Kidney (tissue), 14 donors: ENCODE measurements around the gene ADAMTSL2. TPM values are rescaled to one million over a fixed set of nuclear protein-coding genes. Genes with fewer than 3 reads are reported as not detected.

ENCODE experiments used
- DNase-seq, 5 donors: peaks; one replicate each; pipeline ENCODE4 v3.0.0-alpha.2; 2013 to 2020
- FAIRE-seq: peaks from 2 replicates; lab custom pipeline; 2012; peaks lifted over from hg19 to GRCh38; lab: Jason Lieb, UNC
- H3K27ac ChIP-seq, 2 donors: one replicate each; pipeline ENCODE4 v1.7.0; 2013; ENCODE audit warnings: low read depth in 2 of 2, low read length in 2 of 2, inconsistent platforms in 1 of 2
- H3K27me3 ChIP-seq: one replicate; pipeline ENCODE4 v1.7.1; 2013; ENCODE audit warnings: low read length, inconsistent platforms; ENCODE audit not compliant: control insufficient read depth, insufficient read depth
- H3K36me3 ChIP-seq, 3 donors: one replicate each; pipeline versions ENCODE4 v1.7.0 to v1.7.1; 2013; ENCODE audit warnings: low read length in 3 of 3, control low read depth in 1 of 3, inconsistent platforms in 1 of 3; ENCODE audit not compliant: insufficient read depth in 3 of 3, control insufficient read depth in 2 of 3
- H3K4me1 ChIP-seq, 3 donors: one replicate each; pipeline versions ENCODE4 v1.7.0 to v1.7.1; 2013; ENCODE audit warnings: low read length in 3 of 3, inconsistent platforms in 1 of 3, low read depth in 1 of 3; ENCODE audit not compliant: control insufficient read depth in 2 of 3, insufficient read depth in 2 of 3
- H3K4me3 ChIP-seq, 3 donors: one replicate each; pipeline versions ENCODE4 v1.7.0 to v1.8.1; 2013; ENCODE audit warnings: low read length in 3 of 3, control low read depth in 1 of 3, inconsistent platforms in 1 of 3
- H3K9ac ChIP-seq, 3 donors: one replicate each; pipeline versions ENCODE4 v1.7.0 to v1.7.1; 2013; ENCODE audit warnings: low read length in 3 of 3, control low read depth in 1 of 3, inconsistent platforms in 1 of 3
- H3K9me3 ChIP-seq, 3 donors: one replicate each; pipeline versions ENCODE4 v1.7.0 to v1.7.1; 2013; ENCODE audit warnings: low read length in 3 of 3, control low read depth in 1 of 3, inconsistent platforms in 1 of 3; ENCODE audit not compliant: control insufficient read depth in 2 of 3, insufficient read depth in 1 of 3
- intact Hi-C: fragments of 100-400 bp; cut with DNase I; formaldehyde crosslinking; loops from one replicate; pipeline ENCODE4 v1.11.1; 2022
- polyA plus RNA-seq: library from polyadenylated mRNA; stranded (reverse); fragments of 350-450 nt; fragmentation: Illumina TruSeq; extraction: RNeasy Lipid Tissue Mini Kit (QIAGEN cat#74804); gene quantifications from one replicate; pipeline ENCODE4 v1.2.3, GENCODE V29; 2014; ENCODE audit warnings: low read depth, low replicate concordance; ENCODE audit not compliant: insufficient read depth
- total RNA-seq: library from RNA; stranded (reverse); fragmentation: NEBNext Ultra II Directional; extraction: Animal tissue kit (Norgen Biotek cat#: 25700); gene quantifications from one replicate; pipeline ENCODE4 v1.2.1, GENCODE V29; 2021
- TF ChIP-seq, protein P1 (sequence below): IDR thresholded peaks from 3 replicates; pipeline ENCODE4 v1.5.1; 2012; ENCODE audit warnings: mild to moderate bottlenecking, moderate library complexity, borderline replicate concordance; ENCODE audit not compliant: insufficient read depth; ENCODE audit errors: extremely low read depth
- donor health status: control.
- donor health status: control.
- donor health status: control.
- donor health status: control.
- donor health status: control.
- donor health status: DM: yes; HTN: yes; CAD: no.
- donor health status: Normal renal cell carcinoma (clear cell type).

ADAMTSL2 gene
- total and polyA plus RNA-seq, 2 donors from 2014 or later = 20.0 to 32.1 TPM

DNA sequence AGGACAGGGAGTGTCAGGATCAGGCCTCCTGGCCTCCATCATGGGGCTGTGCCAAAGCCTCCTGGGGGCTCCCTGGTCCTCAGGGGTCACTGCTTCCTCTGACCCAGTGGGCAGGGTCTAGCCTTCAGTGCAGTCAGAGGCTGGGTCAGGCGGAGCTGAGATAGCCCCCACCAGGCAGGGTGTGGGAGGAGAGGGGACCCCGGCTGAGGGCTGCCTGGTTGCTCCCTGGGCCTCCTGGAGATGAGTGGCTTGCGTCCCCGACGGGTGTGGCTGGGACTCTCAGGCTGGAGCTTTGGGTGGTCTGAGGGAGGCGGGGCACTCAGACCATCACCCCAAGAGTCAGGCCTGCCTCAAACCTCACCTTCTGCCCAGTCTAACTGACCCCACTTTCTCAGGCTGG is 53.0 kb downstream of the ADAMTSL2 start:
- H3K9me3 ChIP-seq = no peaks in the 10 kb centered on the region
- H3K27me3 ChIP-seq = no peaks in the 10 kb centered on the region
- H3K4me1 ChIP-seq = peaks cover 0 to 3% (median 0%) of the 10 kb centered on the region in 3 donors
- TF ChIP-seq, protein P1, sequence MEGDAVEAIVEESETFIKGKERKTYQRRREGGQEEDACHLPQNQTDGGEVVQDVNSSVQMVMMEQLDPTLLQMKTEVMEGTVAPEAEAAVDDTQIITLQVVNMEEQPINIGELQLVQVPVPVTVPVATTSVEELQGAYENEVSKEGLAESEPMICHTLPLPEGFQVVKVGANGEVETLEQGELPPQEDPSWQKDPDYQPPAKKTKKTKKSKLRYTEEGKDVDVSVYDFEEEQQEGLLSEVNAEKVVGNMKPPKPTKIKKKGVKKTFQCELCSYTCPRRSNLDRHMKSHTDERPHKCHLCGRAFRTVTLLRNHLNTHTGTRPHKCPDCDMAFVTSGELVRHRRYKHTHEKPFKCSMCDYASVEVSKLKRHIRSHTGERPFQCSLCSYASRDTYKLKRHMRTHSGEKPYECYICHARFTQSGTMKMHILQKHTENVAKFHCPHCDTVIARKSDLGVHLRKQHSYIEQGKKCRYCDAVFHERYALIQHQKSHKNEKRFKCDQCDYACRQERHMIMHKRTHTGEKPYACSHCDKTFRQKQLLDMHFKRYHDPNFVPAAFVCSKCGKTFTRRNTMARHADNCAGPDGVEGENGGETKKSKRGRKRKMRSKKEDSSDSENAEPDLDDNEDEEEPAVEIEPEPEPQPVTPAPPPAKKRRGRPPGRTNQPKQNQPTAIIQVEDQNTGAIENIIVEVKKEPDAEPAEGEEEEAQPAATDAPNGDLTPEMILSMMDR = no peak
- H3K27ac ChIP-seq = no peak overlapping the region
- intact Hi-C loops = no loop called here
- DNase-seq (peak in 1 of 5 donors; percentile 64), FAIRE-seq (no peak)
- no peak overlapping the region for H3K4me3 ChIP-seq
- no peaks in the 10 kb centered on the region for H3K36me3 ChIP-seq
- no peak overlapping the region for H3K9ac ChIP-seq

DNA sequence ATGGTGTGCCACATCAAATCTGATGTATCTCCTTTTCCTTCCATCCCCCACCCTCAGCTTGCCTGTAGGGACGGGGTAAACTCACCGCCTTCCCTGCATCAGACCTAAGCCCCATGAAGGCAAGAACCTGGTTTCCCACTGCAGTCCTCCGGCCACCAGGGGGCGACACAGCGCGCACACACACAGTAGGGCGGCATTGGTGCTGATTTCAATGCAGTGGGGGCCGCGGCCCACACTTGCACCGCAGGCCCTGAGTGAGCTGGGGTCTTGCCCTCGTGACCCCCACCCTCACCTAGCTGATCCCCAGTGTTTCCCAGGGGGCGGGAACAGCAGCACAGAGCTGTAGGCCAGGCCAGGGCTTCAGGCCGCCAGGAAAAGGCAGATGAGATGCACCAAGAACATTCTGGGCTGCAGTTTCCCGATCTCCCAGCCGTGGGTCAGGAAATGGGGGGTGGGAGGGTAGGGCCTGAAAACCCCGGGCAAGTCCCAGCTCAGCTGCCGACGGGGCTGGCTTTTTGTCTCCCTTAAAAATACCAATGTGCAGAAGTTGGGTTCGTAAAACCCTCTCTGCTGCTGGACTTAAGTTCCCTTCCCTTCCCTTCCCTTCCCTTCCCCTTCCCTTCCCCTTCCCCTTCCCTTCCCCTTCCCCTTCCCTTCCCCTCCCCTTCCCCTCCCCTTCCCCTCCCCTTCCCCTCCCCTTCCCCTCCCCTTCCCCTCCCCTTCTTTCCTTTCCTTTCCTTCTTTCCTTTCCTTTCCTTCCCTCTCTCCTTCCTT is 55.1 kb downstream of the ADAMTSL2 start:
- intact Hi-C loops = no loop called here
- TF ChIP-seq, protein P1 = peak; percentile 9
- H3K36me3 ChIP-seq = no peaks in the 10 kb centered on the region
- H3K9me3 ChIP-seq = no peaks in the 10 kb centered on the region
- no peak overlapping the region for H3K27ac ChIP-seq
- FAIRE-seq = no peak
- H3K4me1 ChIP-seq = peaks cover 0 to 2% (median 0%) of the 10 kb centered on the region in 3 donors
- H3K9ac ChIP-seq = no peak overlapping the region
- H3K4me3 ChIP-seq = no peak overlapping the region
- DNase-seq = peak in 1 of 5 donors; percentile 41
- H3K27me3 ChIP-seq = no peaks in the 10 kb centered on the region

DNA sequence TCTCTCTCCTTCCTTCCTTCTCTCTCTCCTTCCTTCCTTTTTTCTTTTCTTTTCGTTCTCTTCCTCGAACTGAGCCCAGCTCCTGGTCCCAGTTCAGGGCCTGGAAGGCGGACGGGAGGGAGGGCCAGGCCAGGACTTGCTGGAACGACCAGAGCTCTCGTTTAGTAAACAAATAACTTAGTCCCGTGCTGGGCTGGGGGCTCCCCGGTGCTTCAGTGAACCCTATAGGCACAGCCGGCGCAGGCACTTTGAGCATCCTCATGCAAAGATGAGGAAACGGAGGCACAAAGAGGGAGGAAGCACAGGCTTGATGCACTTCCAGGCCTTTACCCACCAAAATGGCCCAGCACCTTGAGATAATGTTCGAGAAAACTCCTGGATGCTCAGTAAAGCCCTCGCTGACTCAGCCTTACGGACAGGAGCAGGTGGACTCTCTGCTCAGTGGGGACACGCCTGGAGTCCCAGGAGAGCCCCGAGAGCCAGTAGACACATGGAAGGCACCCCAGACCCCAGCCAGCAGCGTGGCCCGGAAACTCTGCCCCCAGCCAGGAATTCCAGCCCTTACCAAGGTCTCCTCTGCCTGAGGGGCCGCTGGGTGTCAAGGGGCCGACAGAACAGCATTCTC is 55.8 kb downstream of the ADAMTSL2 start:
- no peak overlapping the region for H3K4me3 ChIP-seq
- no peak for FAIRE-seq
- no peaks in the 10 kb centered on the region for H3K36me3 ChIP-seq
- H3K27ac ChIP-seq = no peak overlapping the region
- H3K9ac ChIP-seq = no peak overlapping the region
- no peaks in the 10 kb centered on the region for H3K9me3 ChIP-seq
- no peaks in the 10 kb centered on the region for H3K4me1 ChIP-seq
- TF ChIP-seq, protein P1 = no peak
- DNase-seq = peak in 1 of 5 donors; percentile 44
- no peaks in the 10 kb centered on the region for H3K27me3 ChIP-seq
- intact Hi-C loops = no loop called here
